Measurements from ENCODE around the gene PARD3. TPM values are rescaled to one million over a fixed set of nuclear protein-coding genes. Genes with fewer than 3 reads are reported as not detected.

PARD3 gene
- total RNA-seq, 2 donors from 2014 or later, result 31.6 to 41.6 TPM

DNA sequence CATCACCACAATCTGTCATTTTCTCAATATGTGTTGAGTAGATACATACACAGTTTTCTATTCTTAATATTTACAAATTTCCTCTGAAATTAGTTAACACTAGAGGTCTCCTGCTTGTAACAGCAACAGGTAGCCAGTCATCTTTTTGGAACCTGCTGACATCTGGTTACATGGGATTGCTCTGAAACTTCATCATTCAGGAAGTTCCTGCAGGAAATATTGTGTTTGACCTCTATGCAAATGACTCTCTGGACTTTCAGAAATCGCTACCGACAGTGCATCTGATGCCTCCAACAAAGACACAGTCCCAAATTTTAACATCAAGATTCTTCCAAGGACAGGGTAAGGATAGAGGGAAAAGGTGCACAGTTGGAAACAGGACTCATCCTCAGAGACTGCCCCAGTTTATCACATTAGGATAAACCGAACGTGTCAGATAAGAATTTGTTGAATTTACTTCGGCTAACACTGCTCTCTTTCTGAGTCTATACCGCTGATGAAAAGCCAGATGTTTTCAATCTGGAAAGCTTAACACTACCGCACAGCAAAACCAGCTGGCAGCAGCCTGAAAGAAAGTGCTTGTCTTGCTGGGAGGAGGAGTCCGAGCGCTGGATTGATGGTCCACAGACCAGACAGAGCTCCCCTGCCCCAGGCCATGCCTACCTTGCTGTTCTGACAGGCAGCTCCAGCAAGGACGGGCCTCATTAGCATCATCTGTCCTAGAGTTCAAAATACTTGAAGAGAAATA is 633.4 kb downstream of the PARD3 start:
- no peak overlapping the region for H3K27ac ChIP-seq
- no peaks in the 10 kb centered on the region for H3K27me3 ChIP-seq
- H3K4me1 ChIP-seq, result peaks cover 0 to 23% of the 10 kb centered on the region in 2 donors
- H3K9me3 ChIP-seq, result no peaks in the 10 kb centered on the region
- no peak for DNase-seq (ENCODE audit: low spot score)
- no peaks in the 10 kb centered on the region for H3K36me3 ChIP-seq
- TF ChIP-seq, protein P1, sequence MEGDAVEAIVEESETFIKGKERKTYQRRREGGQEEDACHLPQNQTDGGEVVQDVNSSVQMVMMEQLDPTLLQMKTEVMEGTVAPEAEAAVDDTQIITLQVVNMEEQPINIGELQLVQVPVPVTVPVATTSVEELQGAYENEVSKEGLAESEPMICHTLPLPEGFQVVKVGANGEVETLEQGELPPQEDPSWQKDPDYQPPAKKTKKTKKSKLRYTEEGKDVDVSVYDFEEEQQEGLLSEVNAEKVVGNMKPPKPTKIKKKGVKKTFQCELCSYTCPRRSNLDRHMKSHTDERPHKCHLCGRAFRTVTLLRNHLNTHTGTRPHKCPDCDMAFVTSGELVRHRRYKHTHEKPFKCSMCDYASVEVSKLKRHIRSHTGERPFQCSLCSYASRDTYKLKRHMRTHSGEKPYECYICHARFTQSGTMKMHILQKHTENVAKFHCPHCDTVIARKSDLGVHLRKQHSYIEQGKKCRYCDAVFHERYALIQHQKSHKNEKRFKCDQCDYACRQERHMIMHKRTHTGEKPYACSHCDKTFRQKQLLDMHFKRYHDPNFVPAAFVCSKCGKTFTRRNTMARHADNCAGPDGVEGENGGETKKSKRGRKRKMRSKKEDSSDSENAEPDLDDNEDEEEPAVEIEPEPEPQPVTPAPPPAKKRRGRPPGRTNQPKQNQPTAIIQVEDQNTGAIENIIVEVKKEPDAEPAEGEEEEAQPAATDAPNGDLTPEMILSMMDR (IDR thresholded peaks at IDR 0.05), result no peak
- H3K4me3 ChIP-seq, result no peak overlapping the region

DNA sequence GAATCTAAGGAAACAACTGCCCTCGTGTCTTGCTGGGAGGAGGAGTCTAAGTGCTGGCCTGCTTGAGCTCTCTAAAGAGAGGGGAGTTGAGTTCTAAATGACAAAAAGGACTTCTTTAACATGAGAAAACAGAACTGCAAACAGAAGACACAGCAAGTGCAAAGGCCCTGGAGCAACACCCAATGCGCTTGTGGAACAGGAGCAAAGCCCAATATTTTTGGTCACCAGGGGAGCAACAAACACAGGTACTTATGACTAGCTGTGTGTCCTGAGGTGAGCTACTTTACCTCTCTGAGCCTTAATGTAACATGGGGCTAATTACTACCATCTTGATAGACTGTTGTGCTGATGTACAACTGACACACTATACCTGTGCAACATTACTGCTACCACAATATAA is 634.3 kb downstream of the PARD3 start:
- no peaks in the 10 kb centered on the region for H3K27me3 ChIP-seq
- no peak for DNase-seq (ENCODE audit: low spot score)
- H3K4me3 ChIP-seq, result no peak overlapping the region
- H3K9me3 ChIP-seq, result no peaks in the 10 kb centered on the region
- H3K27ac ChIP-seq, result no peak overlapping the region
- peaks cover 0 to 23% of the 10 kb centered on the region in 2 donors for H3K4me1 ChIP-seq
- H3K36me3 ChIP-seq, result no peaks in the 10 kb centered on the region
- TF ChIP-seq, protein P1 (IDR thresholded peaks at IDR 0.05), result no peak

DNA sequence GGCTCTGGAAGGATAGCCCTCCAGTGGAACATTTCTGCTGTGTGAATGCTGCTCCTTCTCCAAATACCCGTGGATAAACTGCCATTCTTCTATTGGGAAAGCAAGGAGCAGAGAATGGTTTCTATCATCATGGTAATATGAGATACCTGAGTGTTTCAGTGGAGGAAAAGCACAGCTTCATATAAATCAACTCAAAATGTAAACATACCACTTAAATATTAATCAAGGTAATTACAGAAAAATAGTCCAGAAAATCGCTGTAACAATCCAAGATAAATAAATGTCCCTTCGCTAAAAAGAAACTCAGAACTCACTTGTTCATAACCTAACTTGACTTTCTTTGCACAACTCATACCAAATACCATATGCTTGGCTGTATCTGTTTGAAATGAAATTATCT is 635.8 kb downstream of the PARD3 start:
- H3K36me3 ChIP-seq, result no peaks in the 10 kb centered on the region
- TF ChIP-seq, protein P1 (IDR thresholded peaks at IDR 0.05), result no peak
- no peak for DNase-seq (ENCODE audit: low spot score)
- H3K4me3 ChIP-seq, result no peak overlapping the region
- no peaks in the 10 kb centered on the region for H3K27me3 ChIP-seq
- H3K27ac ChIP-seq, result no peak overlapping the region
- peaks cover 0 to 10% of the 10 kb centered on the region in 2 donors for H3K4me1 ChIP-seq
- H3K9me3 ChIP-seq, result no peaks in the 10 kb centered on the region

DNA sequence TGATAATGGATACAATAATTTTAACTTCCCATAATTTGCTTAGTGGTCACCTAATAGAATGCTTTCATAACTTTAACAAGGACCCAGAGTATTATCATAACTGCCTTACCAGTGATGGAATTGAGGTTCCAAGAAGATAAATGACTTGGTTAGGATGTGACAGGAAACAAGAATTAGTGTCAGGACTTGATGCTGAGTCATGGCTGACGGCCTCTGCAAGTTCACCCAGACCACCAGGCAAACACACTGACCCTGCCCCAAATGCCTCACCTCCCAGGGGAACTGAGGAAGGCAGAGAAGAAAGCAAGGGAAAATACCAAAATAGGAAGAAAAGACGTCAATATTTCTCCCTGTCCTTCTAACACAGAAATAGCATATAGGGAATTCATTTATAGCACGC is 636.3 kb downstream of the PARD3 start:
- no peak overlapping the region for H3K4me3 ChIP-seq
- H3K27me3 ChIP-seq, result no peaks in the 10 kb centered on the region
- no peaks in the 10 kb centered on the region for H3K36me3 ChIP-seq
- TF ChIP-seq, protein P1 (IDR thresholded peaks at IDR 0.05), result no peak
- peaks cover 0 to 9% of the 10 kb centered on the region in 2 donors for H3K4me1 ChIP-seq
- H3K9me3 ChIP-seq, result no peaks in the 10 kb centered on the region
- no peak overlapping the region for H3K27ac ChIP-seq
- DNase-seq (ENCODE audit: low spot score), result no peak

DNA sequence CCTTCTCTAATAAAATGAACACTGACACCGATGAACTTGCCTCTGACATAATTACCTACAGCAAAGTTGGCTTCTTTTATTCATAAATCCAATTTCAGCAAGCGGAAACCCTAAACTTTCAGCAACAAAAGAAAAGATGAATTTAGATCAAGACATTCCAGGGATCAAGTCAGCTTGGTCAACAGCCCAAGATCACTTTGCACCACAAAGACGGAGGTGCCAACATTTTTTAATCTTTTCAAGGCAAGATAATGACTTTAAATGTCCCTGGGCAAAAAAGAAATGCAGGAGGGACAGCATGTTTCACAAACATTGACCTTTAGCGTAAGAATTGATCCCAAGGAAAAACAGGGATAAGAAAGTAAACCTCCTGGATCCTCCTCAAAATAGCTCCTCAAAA is 636.9 kb downstream of the PARD3 start:
- H3K36me3 ChIP-seq, result no peaks in the 10 kb centered on the region

More for the DNA sequence above, 636.9 kb downstream of the PARD3 start:
- Histone ChIP-seq H3K9me3 (no peaks in the 10 kb centered on the region), H3K4me1 (peaks cover 0 to 9% of the 10 kb centered on the region in 2 donors), H3K27me3 (no peaks in the 10 kb centered on the region), H3K4me3 (no peak overlapping the region), H3K27ac (no peak overlapping the region)
- DNase-seq (ENCODE audit: low spot score), result no peak
- TF ChIP-seq, protein P1 (IDR thresholded peaks at IDR 0.05), result no peak
